Hepatocyte (in vitro differentiated cells): ENCODE results near the gene SEC14L6.

ENCODE experiments used
- CTCF ChIP-seq: fragments of 200-600 bp; sonication (generic); IDR thresholded peaks from 2 replicates; pipeline ENCODE4 v1.5.1; 2016; ENCODE audit warnings: antibody characterized with exemption, mild to moderate bottlenecking; ENCODE audit not compliant: poor library complexity
- EZH2 ChIP-seq: fragments of 200-600 bp; sonication (generic); IDR thresholded peaks from 2 replicates; pipeline ENCODE4 v1.6.1; 2016; ENCODE audit warnings: antibody characterized with exemption, mild to moderate bottlenecking, borderline replicate concordance

- TF ChIP-seq EZH2 (no peak), CTCF (no peak)
These were observed 9.3 kb downstream of the SEC14L6 start for GRCh38 chr22:30537083-30537731.
